ENCODE results near the gene PTPN18. TPM values are rescaled to one million over a fixed set of nuclear protein-coding genes. Genes with fewer than 3 reads are reported as not detected.

PTPN18 gene
- polyA plus RNA-seq, 3 donors: 32.9 to 50.2 (median 36.3) TPM

- H3K27ac ChIP-seq (ENCODE audit: low read depth, low read length): no peak overlapping the region
- WGBS, 3 donors: 90 to 93% (median 93%) methylated on average over 19 of the region's 19 CpGs
These were observed 19.7 kb downstream of the PTPN18 start for GRCh38 chr2:130375291-130376266.

- no peak overlapping the region for H3K27ac ChIP-seq (ENCODE audit: low read depth, low read length)
- 65 to 81% (median 70%) methylated on average over 11 of the region's 11 CpGs for WGBS, 3 donors
These were observed 20.8 kb downstream of the PTPN18 start for GRCh38 chr2:130376433-130377293.

GRCh38 chr2:130377491-130377890 is 21.6 kb downstream of the PTPN18 start:
- no peak overlapping the region for H3K27ac ChIP-seq (ENCODE audit: low read depth, low read length)
- WGBS, 3 donors: 86 to 99% (median 95%) methylated on average over 5 of the region's 5 CpGs

GRCh38 chr2:130378206-130378897 is 22.5 kb downstream of the PTPN18 start:
- 85 to 91% (median 85%) methylated on average over 3 of the region's 3 CpGs for WGBS, 3 donors

GRCh38 chr2:130378898-130379214 is 23.0 kb downstream of the PTPN18 start:
- 87 to 93% (median 92%) methylated on average over 3 of the region's 3 CpGs for WGBS, 3 donors
- H3K27ac ChIP-seq (ENCODE audit: low read depth, low read length): no peak overlapping the region

More at GRCh38 chr2:130378206-130378897, 22.5 kb downstream of the PTPN18 start:
- no peak overlapping the region for H3K27ac ChIP-seq (ENCODE audit: low read depth, low read length)

- WGBS, 3 donors: 79 to 97% (median 91%) methylated on average over 11 of the region's 11 CpGs
- H3K27ac ChIP-seq (ENCODE audit: low read depth, low read length): no peak overlapping the region
These were observed 24.5 kb downstream of the PTPN18 start for GRCh38 chr2:130380096-130380934.

- WGBS, 3 donors: 89 to 91% (median 89%) methylated on average over 4 of the region's 4 CpGs
These were observed 25.3 kb downstream of the PTPN18 start for GRCh38 chr2:130381145-130381544.

GRCh38 chr2:130381619-130382018 is 25.8 kb downstream of the PTPN18 start:
- 84 to 86% (median 85%) methylated on average over 4 of the region's 4 CpGs for WGBS, 3 donors
- no peak overlapping the region for H3K27ac ChIP-seq (ENCODE audit: low read depth, low read length)

More at GRCh38 chr2:130381145-130381544, 25.3 kb downstream of the PTPN18 start:
- H3K27ac ChIP-seq (ENCODE audit: low read depth, low read length): no peak overlapping the region

GRCh38 chr2:130382313-130382917 is 26.6 kb downstream of the PTPN18 start:
- no peak overlapping the region for H3K27ac ChIP-seq (ENCODE audit: low read depth, low read length)
- 92 to 95% (median 93%) methylated on average over 7 to 8 of the region's 8 CpGs for WGBS, 3 donors

- 81 to 91% (median 86%) methylated on average over 3 of the region's 3 CpGs for WGBS, 3 donors
These were observed 29.9 kb downstream of the PTPN18 start for GRCh38 chr2:130385709-130386108.

GRCh38 chr2:130387071-130387400 is 31.2 kb downstream of the PTPN18 start:
- WGBS, 3 donors: 36 to 67% (median 46%) methylated on average over 4 of the region's 4 CpGs
- H3K27ac ChIP-seq (ENCODE audit: low read depth, low read length): no peak overlapping the region

More at GRCh38 chr2:130385709-130386108, 29.9 kb downstream of the PTPN18 start:
- H3K27ac ChIP-seq (ENCODE audit: low read depth, low read length): no peak overlapping the region

GRCh38 chr2:130387804-130388203 is 31.9 kb downstream of the PTPN18 start:
- 43 to 75% (median 50%) methylated on average over 4 of the region's 4 CpGs for WGBS, 3 donors
- no peak overlapping the region for H3K27ac ChIP-seq (ENCODE audit: low read depth, low read length)

- no peak overlapping the region for H3K27ac ChIP-seq (ENCODE audit: low read depth, low read length)
- 76 to 81% (median 79%) methylated on average over 8 of the region's 8 CpGs for WGBS, 3 donors
These were observed 32.5 kb downstream of the PTPN18 start for GRCh38 chr2:130388221-130388907.

- WGBS, 3 donors: 88 to 93% (median 92%) methylated on average over 6 of the region's 6 CpGs
- no peak overlapping the region for H3K27ac ChIP-seq (ENCODE audit: low read depth, low read length)
These were observed 33.5 kb downstream of the PTPN18 start for GRCh38 chr2:130389358-130389757.

- WGBS, 3 donors: 85 to 93% (median 90%) methylated on average over 3 of the region's 3 CpGs
- no peak overlapping the region for H3K27ac ChIP-seq (ENCODE audit: low read depth, low read length)
These were observed 33.9 kb downstream of the PTPN18 start for GRCh38 chr2:130389783-130390182.

- H3K27ac ChIP-seq (ENCODE audit: low read depth, low read length): no peak overlapping the region
- WGBS, 3 donors: 35 to 42% (median 38%) methylated on average over 16 of the region's 16 CpGs
These were observed 34.7 kb downstream of the PTPN18 start for GRCh38 chr2:130390460-130391057.
